Left lung (tissue), 10 donors: ENCODE measurements around the gene CALML4. TPM values are rescaled to one million over a fixed set of nuclear protein-coding genes. Genes with fewer than 3 reads are reported as not detected.

Source experiments
- ATAC-seq: fragments of 200-7000 bp; cut with Tn5 transposase; one replicate; pipeline ENCODE4 v1.9.1; 2020; ENCODE audit warnings: moderate library complexity
- DNase-seq, 4 donors: peaks; one replicate each; pipeline ENCODE4 v3.0.0-alpha.2; 2013 to 2020
- H3K27ac ChIP-seq, 2 donors: fragments of 200-600 bp; sonication (generic) in 1 of 2; one replicate each; pipeline versions ENCODE4 v1.5.0 to v1.8.0; 2020 to 2021
- H3K27me3 ChIP-seq, 2 donors: fragments of 200-600 bp; sonication (generic) in 1 of 2; one replicate each; pipeline versions ENCODE4 v1.5.0 to v1.8.0; 2020 to 2021
- H3K36me3 ChIP-seq, 2 donors: fragments of 200-600 bp; sonication (generic) in 1 of 2; one replicate each; pipeline versions ENCODE4 v1.5.0 to v1.8.0; 2020 to 2021
- H3K4me1 ChIP-seq, 2 donors: fragments of 200-600 bp; one replicate each; pipeline ENCODE4 v1.8.0; 2021
- H3K4me3 ChIP-seq, 2 donors: fragments of 200-600 bp; sonication (generic) in 1 of 2; one replicate each; pipeline versions ENCODE4 v1.5.0 to v1.8.0; 2020 to 2021; ENCODE audit warnings: mild to moderate bottlenecking in 1 of 2
- H3K9me3 ChIP-seq, 2 donors: fragments of 200-600 bp; sonication (generic) in 1 of 2; one replicate each; pipeline versions ENCODE4 v1.5.0 to v1.8.0; 2020 to 2021
- intact Hi-C, 2 donors: fragments of 100-400 bp; cut with DNase I; formaldehyde crosslinking; loops; one replicate each; pipeline versions ENCODE4 v1.11.2 to v1.14.2; 2022
- polyA plus RNA-seq, 6 donors: library from polyadenylated mRNA; unstranded; fragments of 120-200 nt; gene quantifications; one replicate each; pipeline ENCODE4 v1.2.1, GENCODE V29; 2013; ENCODE audit not compliant: insufficient read length in 6 of 6
- total RNA-seq, 2 donors: library from RNA; stranded (reverse); fragmentation: NEBNext Ultra II Directional; extraction: Animal tissue kit (Norgen Biotek cat#: 25700); gene quantifications; one replicate each; pipeline ENCODE4 v1.2.1, GENCODE V29; 2021
- TF ChIP-seq, protein P1 (sequence below), 2 donors: fragments of 200-600 bp; sonication (generic) in 1 of 2; IDR thresholded peaks; one replicate each; pipeline versions ENCODE4 v1.5.0 to v1.8.0; 2021; ENCODE audit warnings: antibody characterized with exemption in 2 of 2
- donor health status: DM: no; HTN: yes; CAD: no.
- donor health status: DM: no; HTN: no; CAD: no.

Gene CALML4
- total and polyA plus RNA-seq, 8 donors = 3.0 to 20.2 (median 13.2) TPM

DNA sequence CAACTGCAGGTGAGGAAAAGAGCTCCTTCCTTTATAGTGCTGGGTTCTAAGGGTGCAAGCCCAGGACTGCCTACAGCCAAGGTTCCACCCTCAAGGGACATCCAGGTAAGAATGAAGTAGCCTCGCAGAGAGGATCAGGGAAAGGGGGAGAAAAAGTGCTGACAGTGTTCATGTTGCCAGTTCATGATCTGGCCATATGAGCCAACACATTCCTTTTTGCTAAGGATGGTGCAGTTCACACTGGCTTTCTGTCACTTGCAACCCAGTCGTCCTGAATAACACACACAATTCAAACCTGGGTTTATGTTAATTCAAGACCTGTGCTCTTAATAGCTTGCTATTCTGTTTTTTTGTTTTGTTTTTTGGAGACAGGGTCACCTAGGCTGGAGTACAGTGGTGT, 15.4 kb upstream of the CALML4 start:
- Histone ChIP-seq H3K27ac (no peak overlapping the region), H3K36me3 (peaks cover 0 to 10% of the 10 kb centered on the region in 2 donors), H3K9me3 (no peaks in the 10 kb centered on the region), H3K4me3 (no peak overlapping the region), H3K27me3 (no peaks in the 10 kb centered on the region), H3K4me1 (peaks cover 0 to 1% of the 10 kb centered on the region in 2 donors)
- TF ChIP-seq, protein P1, sequence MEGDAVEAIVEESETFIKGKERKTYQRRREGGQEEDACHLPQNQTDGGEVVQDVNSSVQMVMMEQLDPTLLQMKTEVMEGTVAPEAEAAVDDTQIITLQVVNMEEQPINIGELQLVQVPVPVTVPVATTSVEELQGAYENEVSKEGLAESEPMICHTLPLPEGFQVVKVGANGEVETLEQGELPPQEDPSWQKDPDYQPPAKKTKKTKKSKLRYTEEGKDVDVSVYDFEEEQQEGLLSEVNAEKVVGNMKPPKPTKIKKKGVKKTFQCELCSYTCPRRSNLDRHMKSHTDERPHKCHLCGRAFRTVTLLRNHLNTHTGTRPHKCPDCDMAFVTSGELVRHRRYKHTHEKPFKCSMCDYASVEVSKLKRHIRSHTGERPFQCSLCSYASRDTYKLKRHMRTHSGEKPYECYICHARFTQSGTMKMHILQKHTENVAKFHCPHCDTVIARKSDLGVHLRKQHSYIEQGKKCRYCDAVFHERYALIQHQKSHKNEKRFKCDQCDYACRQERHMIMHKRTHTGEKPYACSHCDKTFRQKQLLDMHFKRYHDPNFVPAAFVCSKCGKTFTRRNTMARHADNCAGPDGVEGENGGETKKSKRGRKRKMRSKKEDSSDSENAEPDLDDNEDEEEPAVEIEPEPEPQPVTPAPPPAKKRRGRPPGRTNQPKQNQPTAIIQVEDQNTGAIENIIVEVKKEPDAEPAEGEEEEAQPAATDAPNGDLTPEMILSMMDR (IDR thresholded peaks at IDR 0.05) = no peak
- DNase-seq = no peak
- intact Hi-C loops = no loop called here
- no peak for ATAC-seq

- ATAC-seq = no peak
- Histone ChIP-seq H3K27me3 (no peaks in the 10 kb centered on the region), H3K4me1 (peaks cover 0 to 11% of the 10 kb centered on the region in 2 donors), H3K9me3 (no peaks in the 10 kb centered on the region), H3K27ac (no peak overlapping the region), H3K4me3 (no peak overlapping the region), H3K36me3 (peaks cover 0 to 10% of the 10 kb centered on the region in 2 donors)
- TF ChIP-seq, protein P1 (IDR thresholded peaks at IDR 0.05) = no peak
- intact Hi-C loops = no loop called here
- DNase-seq = no peak
Measured at GRCh38 chr15:68218847-68219798, 14.0 kb upstream of the CALML4 start.

DNA sequence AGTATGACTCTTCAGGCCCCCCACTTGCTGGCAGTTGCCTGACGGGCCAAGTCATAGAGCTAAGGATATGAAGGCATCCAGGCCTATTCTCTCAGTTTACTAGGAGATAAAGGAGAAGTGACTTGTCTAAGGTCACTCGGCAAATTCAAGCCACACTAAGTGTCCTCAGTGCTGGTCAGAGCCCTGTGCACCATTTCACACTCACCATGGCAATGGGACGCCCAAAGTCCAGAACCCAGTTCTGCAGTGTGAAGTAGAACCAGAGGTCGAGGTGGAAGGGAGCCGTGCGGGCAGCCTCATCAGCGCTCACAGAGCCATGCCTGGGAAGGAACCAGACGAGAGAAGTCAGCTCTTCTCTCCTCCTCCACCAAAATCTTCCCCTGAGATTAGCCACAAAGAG, 13.2 kb upstream of the CALML4 start:
- Histone ChIP-seq H3K4me3 (no peak overlapping the region), H3K4me1 (peaks cover 0 to 11% of the 10 kb centered on the region in 2 donors), H3K9me3 (no peaks in the 10 kb centered on the region), H3K27me3 (no peaks in the 10 kb centered on the region), H3K27ac (no peak overlapping the region), H3K36me3 (peaks cover 0 to 10% of the 10 kb centered on the region in 2 donors)
- intact Hi-C loops = no loop called here
- DNase-seq (no peak), ATAC-seq (no peak)
- TF ChIP-seq, protein P1 (IDR thresholded peaks at IDR 0.05) = no peak

GRCh38 chr15:68217341-68217740, 12.2 kb upstream of the CALML4 start:
- H3K4me1 ChIP-seq = peaks cover 0 to 11% of the 10 kb centered on the region in 2 donors
- DNase-seq (no peak), ATAC-seq (no peak)
- no peaks in the 10 kb centered on the region for H3K27me3 ChIP-seq
- H3K36me3 ChIP-seq = peaks cover 0 to 10% of the 10 kb centered on the region in 2 donors
- TF ChIP-seq, protein P1 (IDR thresholded peaks at IDR 0.05) = no peak
- H3K4me3 ChIP-seq = no peak overlapping the region
- no peaks in the 10 kb centered on the region for H3K9me3 ChIP-seq
- intact Hi-C loops = no loop called here
- no peak overlapping the region for H3K27ac ChIP-seq

GRCh38 chr15:68214838-68215254, 9.7 kb upstream of the CALML4 start:
- H3K36me3 ChIP-seq = peaks cover 0 to 10% of the 10 kb centered on the region in 2 donors
- DNase-seq (no peak), ATAC-seq (no peak)
- no peak overlapping the region for H3K4me3 ChIP-seq
- no peak overlapping the region for H3K27ac ChIP-seq
- TF ChIP-seq, protein P1 (IDR thresholded peaks at IDR 0.05) = no peak
- intact Hi-C loops = no loop called here
- H3K9me3 ChIP-seq = no peaks in the 10 kb centered on the region
- H3K27me3 ChIP-seq = no peaks in the 10 kb centered on the region
- H3K4me1 ChIP-seq = peaks cover 0 to 23% of the 10 kb centered on the region in 2 donors
